GM12892 (cell line): Measurements from ENCODE around the gene ADA.
"Not testable (repeated sequence)": the region's sequence is repeated elsewhere in the genome, so short reads cannot be mapped to it uniquely, and the experiment has no call there.

Experiments
- DNase-seq: peaks from one replicate; pipeline ENCODE4 v3.0.0; 2011; ENCODE audit not compliant: insufficient read length
- FAIRE-seq: peaks from 2 replicates; lab custom pipeline; 2011; peaks lifted over from hg19 to GRCh38; lab: Jason Lieb, UNC
- POLR2A ChIP-seq: IDR thresholded peaks from 2 replicates; pipeline ENCODE4 v1.6.1; 2011; ENCODE audit warnings: low read depth, low read length, control low read depth
- POLR2AphosphoS5 ChIP-seq: IDR thresholded peaks from 2 replicates; pipeline ENCODE4 v1.6.1; 2011; ENCODE audit warnings: low read depth, low read length, control low read depth
- TAF1 ChIP-seq: IDR thresholded peaks from 2 replicates; pipeline ENCODE4 v1.6.1; 2011; ENCODE audit warnings: low read depth, mild to moderate bottlenecking, control low read depth, low read length, borderline replicate concordance

ADA gene

DNA sequence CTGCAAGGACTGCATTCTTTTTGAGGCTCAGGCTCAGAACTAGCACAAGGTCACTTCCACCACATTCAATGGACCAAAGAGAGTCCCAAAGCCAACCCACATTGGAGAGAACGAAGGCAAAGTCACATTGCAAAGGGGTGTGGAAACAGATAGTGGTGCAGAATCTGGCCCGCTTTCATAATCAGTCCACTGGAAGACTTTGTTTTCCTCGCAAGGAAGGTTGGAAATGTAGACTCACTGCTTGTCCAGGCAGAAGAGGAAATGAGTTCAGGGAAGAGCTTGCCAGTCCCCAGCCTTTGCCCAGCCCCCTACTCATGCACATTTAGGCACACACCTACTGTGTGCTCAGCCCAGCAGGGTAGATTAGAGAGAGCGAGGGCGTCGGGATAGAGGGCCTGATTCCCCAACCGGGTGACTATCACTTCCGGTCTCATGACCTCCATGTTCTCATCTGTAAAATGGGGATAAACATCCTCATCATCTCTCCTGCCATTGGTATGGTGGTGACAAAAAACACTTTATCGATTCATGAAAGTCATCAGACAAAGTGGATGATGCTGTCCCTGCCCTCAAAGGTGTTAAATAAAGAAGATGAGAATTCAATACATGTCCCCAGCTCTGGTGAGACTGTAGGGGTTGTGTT is 39.4 kb upstream of the ADA start:
- DNase-seq (no peak), FAIRE-seq (no peak)
- TF ChIP-seq TAF1 (no peak), POLR2AphosphoS5 (no peak), POLR2A (no peak)

DNA sequence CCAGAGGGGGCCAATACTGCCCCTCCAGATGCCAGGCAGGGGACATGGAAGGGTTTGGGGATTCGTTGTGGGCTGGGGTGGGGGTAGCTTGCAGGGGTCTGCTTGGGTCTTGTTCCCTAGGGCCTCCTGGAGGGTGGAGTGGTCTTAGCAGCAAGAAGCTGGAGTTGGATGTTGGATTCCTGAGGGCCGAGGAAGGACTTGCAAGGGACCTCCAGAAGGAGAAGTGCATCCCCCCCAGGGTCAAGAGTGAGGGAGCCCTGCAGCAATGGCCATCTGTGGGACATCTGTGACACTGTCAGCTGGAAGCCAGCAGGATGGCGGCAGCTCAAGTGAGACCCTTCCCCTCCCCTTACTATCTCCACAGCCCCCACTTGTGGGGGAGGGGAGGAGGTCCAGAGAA is 38.3 kb upstream of the ADA start:
- DNase-seq (no peak), FAIRE-seq (no peak)
- no peak for TF ChIP-seq TAF1
- no peak for TF ChIP-seq POLR2AphosphoS5
- TF ChIP-seq POLR2A = no peak

DNA sequence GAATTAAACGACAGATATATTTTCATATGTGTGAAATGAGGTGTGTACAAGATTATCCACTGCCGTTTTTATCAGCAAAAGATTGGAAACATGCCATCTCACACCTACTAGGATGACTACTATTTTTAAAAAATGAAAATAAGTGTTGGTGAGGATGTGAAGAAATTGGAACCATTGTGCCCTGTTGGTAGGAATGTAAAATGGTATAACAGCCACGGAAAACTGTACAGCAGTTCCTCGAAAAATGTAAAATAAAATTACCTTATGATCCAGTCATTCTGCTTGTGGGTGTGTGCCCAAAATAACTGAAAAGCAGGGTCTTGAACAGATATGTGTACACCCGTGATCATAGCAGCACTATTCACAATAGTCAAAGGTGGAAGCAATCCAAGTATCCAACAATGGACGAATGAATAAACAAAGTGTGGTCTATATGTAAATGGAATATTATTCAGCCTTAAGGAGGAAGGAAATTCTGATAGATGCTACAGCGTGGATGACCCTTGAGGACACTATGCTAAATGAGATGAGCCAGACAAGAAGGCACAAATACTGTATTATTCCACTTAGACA is 36.6 kb upstream of the ADA start:
- TF ChIP-seq POLR2A = no peak
- TF ChIP-seq POLR2AphosphoS5 = no peak
- no peak for TF ChIP-seq TAF1
- no peak for FAIRE-seq

DNA sequence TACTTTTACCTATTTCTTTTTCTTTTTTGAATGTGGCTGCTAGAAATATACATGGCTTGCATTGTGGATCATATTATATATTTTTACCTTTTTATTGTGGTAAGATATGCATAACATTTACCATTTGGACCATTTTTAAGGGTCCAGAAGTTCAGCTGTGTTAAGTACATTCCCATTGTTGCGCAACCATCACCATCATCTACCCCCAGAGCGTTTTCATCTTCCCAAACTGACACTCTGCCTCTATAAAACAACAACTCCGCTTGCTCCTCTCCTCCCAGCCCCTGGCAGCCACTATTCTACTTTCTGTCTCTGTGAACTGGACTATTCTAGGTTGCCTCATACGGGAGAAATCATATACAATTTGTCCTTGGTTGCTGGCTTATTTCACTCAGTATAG is 35.4 kb upstream of the ADA start:
- FAIRE-seq = no peak
- no peak for DNase-seq
- no peak for TF ChIP-seq TAF1
- no peak for TF ChIP-seq POLR2A
- TF ChIP-seq POLR2AphosphoS5 = no peak

More for the DNA sequence above, 36.6 kb upstream of the ADA start:
- no peak for DNase-seq

DNA sequence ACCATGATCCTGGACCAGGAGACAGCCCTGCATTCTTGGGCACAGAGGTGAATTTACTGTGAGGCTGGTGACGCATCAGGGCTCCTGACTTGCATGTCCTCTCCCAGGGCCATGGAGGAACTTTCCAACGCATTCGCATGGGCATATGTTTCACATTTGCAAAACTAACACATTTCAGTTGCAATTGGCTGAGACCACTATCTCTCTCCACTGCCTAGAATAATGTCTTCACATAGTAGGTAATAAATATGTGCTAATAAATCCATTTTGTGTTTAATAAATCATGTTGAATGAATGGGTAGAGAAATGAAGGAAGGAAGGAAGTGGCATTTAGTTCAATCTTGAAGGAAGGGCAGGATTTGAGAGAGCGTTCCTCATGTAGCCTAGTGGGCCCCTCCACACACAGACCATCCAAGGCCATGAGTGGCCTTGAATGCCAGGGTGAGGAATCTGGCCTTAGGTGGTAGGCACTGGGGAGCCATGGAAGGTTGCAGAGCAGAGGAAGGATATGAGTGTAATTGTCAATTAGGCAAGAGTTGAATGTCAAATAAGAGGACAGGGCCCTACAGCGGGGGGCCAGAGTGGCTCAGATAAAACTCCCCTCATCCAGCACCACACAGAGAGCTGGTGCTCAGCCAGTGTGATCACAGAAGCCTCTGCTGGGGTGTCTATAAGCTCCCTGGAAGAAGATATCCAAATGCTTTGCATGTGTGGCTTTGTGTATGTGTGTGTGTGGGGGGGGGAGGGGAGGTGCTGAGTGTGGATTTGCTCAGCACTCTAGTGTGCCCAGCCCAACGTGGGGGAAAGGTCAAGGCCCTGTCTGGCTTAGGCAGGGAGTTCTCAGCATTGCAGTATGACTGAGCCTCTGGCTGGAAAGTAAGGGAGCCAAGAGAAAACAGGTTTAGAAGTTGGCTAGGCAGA is 32.8 kb upstream of the ADA start:
- FAIRE-seq (no peak), DNase-seq (no peak)
- no peak for TF ChIP-seq TAF1
- no peak for TF ChIP-seq POLR2AphosphoS5
- TF ChIP-seq POLR2A = no peak

DNA sequence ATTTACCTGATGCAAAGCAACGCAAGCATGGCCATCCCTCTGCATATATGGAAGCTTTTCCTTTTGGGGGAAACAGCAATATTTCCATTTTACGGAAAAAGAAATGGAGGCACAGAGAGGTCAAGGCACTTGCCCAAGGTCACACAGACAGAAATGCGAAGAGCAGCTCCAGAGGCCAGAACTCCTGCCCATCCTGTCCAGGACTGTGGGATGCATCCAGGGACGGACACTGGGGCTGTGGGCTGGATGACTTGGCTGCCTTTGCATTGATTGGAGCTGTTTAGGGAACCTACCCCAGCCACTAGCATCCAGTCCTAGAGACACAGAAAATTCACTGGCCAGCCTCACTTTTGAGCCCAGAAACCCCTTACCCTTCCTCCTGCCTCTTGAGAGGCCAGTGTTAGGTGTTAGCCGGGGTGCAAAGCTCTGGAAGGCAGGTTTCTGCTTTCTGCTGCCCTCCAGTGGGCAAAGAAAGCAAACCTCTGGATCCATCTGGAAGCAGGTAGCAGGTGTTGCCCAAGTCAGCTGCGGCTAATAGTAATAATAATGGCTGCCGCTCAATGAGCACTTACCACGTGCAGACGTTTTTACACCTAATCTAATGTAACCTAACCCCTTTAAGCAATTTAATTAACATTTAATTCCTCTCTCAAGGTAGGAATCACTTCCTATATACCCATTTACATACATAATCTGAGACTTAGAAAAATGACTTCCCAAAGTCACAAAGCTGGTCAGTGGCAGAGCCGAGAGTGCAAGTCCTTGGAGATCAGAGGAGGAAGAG is 32.0 kb upstream of the ADA start:
- TF ChIP-seq TAF1 (no peak), POLR2A (no peak), POLR2AphosphoS5 (no peak)
- FAIRE-seq = peak; percentile 56

DNA sequence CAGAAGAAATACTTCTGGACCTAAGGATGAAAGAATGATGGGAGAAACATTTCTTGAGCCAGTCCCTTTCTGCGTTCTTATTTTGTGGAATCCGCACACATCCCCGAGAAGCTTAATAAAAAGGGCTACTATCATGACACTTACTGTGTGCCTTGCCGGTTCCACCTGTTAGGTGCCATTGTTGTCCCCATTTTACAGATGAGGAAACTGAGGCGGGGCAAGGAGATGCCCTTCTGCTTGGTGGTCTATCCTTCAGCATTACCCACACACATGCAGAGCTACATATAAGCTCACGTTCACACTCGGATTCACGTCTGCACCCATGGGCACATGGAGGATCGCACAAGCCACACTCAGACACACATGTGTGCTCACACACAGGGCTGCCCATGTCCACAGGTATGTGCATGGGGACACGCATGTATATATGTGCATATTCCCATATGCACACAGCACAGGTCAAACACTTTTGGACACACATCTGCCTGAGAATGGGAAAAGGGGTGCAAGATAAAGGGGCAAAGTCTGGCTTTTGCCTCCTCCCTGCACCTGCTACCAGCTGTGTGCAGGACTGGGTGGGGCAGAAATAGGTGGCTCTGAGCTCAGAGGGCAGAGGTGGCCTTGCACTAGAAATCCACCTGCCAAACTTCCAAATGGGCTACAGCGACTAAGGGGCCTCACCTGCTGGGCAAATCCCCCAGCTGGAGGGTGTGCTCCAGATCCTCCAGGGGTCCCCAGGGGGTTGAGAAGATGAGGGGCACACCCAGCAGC is 30.5 kb upstream of the ADA start:
- TF ChIP-seq TAF1 = no peak
- TF ChIP-seq POLR2A = no peak
- no peak for TF ChIP-seq POLR2AphosphoS5
- FAIRE-seq (no peak), DNase-seq (no peak)

More for the DNA sequence above, 32.0 kb upstream of the ADA start:
- peak; percentile 74 for DNase-seq

DNA sequence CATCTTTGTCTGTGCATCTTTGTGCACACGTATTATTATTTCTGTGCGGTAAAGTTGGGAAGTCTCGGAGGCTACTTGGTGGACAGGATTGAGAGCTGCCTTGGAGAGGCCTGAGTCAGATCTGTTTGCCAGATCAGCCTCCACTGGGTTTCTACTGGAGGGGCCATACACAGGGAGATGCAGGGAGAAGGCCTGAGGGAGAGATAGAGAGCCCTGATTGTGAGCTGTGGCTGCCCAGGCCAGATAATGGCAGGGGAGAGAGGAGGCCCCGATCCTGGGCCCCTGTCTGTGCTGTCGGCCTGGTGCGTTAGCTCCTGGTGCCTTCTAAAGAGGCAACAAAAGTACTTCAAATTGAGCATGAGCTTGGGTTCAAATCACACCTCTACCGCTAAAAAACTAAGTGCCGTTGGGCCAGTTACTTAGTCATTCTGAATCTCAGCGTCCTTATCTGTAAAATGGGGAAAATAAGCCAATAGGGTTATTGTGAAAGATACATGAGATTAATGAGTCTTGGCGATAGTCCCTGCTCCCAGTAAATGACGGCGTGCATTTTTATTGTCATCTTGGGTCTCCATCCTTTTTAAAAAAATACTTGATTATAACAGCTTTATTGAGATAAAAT is 27.6 kb upstream of the ADA start:
- DNase-seq = no peak
- FAIRE-seq = no peak
- TF ChIP-seq POLR2A (no peak), TAF1 (no peak), POLR2AphosphoS5 (no peak)

DNA sequence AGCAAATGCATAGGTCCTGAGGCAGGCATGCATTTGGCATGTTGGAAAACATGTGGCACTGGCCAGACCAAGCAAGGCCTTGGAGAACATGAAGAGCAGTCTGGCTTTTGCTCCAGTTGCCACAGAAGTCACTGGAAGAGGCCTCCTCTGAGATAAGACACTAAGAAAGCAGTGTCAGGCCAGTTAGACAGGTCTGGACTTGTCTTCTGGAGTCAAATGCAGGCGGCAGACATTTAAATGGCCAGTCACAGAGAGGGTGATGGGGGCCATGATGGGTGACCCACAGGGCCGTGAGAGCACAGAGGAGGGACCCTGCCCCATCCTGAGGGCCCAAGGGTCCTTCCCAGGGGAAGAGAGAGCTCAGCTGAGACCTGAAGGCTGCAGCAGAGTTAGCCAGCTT is 26.7 kb upstream of the ADA start:
- TF ChIP-seq POLR2AphosphoS5 (no peak), TAF1 (no peak), POLR2A (no peak)
- FAIRE-seq = no peak
- no peak for DNase-seq

DNA sequence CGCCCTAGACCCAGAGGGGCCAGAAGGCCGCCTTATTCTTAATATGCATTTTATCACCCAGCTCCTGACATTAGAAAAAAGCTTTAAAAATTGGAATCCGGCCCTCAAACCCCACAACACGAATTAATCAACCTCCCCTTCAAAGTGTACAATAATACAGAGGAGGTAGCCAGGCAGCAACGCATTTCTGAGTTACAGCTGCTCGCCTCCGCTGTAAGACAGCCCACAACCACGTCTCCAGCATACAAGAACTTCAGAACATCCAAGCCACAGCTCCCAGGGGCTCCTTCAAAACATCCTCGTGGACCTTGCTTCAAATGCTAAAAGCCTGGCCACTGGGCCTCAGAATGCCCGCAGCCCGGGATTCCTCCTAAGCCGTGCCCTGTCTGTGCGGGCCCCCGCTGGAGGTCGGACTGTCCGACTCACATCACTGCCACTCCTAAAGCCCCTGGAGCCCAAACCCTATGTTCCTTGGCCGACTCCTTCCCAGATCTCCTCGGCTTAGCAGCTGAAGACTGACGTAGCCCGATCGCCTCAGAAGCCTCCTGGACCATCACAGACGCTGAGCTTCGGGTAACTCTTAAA is 20.9 kb upstream of the ADA start:
- not testable (repeated sequence) for FAIRE-seq, DNase-seq

DNA sequence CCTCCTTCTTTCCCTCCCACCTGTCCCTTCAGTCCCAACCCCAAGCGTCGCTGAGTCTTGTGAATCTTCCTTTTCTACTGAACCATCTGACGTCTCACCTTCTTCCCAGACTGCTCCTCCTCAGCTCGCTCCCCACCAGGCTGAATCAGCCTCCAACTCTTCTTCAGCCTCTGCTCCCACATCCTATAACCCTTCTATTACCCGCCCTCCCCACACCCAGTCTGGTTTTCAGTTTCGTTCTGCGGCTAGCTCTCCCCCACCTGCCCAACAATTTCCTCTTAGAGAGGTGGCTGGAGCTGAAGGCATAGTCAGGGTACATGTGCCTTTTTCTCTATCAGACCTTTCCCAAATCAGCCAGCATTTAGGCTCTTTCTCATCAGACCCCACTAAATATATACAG is 20.0 kb upstream of the ADA start:
- not testable (repeated sequence) for DNase-seq, FAIRE-seq

DNA sequence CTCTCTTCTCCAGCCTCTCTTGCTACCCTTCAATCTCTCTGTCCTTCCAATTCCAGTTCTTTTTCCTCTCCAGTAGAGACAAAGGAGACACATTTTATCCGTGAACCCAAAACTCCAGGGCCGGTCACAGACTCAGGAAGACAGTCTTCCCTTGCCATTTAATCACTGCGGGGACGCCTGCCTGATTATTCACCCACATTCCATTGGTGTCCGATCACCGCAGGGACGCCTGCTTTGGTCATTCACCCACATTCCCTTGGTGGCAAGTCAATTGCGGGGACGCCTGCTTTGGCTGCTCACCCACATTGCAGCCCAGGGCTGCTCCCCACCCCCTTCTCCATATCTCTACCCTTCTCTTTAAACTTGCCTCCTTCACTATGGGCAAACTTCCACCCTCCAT is 19.4 kb upstream of the ADA start:
- not testable (repeated sequence) for FAIRE-seq, DNase-seq
